ENCODE results near the gene DIABLO.
"Not testable (repeated sequence)": the region's sequence is repeated elsewhere in the genome, so short reads cannot be mapped to it uniquely, and the experiment has no call there.

DIABLO gene

DNA sequence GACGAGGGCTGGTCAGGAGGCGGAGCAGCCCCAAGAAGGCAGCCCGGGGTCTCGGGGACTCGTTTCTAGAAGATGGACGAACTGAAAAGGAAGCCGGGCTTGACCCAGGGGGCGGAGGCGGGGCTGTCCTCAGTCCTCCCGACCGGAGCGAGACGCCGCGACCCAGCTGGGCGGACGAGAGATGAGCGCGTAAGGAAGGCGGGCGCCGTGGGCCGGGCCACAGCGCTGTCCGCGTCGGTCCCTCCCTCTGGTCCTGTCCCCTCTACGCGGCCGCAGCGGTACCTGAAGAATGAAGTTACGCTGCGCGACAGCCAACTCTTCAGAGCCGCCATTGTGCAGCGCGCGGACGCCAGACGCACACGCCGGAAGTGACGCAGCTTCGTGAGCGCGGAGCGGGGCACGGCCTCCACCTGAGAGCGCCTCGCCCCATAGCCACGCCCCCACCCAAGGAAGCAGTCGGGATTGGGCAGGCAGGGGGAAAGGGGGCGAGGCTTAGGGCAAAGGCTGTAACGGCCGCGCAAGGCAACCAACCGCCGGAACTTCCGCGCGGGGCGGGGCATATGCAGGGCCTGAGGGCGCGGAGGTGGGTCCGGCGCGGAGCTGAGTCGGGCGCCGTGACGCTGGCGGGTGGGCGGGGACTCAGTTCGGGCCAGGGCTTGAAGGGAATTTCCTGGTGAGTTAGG lies at the start of gene DIABLO:
Gene DIABLO, minus strand, starts transcription at position 370 of the 683 bp plus-strand sequence. Its CDS starts 38 bp downstream, at position 332.
- DNase-seq: peak; percentile 100

- DNase-seq: no peak
These were observed 49.6 kb upstream of the DIABLO start for GRCh38 chr12:122275459-122275858.

GRCh38 chr12:122266230-122266901 lies 40.5 kb upstream of the DIABLO start, which contains the start of gene VPS33A:
Gene VPS33A, minus strand, starts transcription at chr12:122266494. Its CDS starts 86 bp downstream, at chr12:122266408.
- peak; percentile 98 for DNase-seq

DNA sequence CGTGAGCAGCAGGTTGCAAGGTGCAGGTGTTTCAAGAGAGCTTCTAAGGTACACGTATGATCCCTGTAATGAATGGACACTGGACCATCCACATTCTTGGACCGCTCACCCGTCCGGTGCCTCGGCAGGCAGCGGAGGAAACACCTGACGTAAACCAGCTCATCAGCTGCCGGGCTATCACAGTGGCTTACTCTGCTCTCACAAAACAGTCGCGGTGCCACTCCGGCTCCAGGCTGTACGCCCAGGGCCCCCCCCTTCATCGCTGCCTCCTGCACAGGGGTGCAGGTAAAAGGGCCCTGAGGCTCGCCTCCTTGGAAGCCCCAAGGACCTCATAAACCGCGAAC lies 40.0 kb upstream of the DIABLO start:
- DNase-seq: peak; percentile 42

- peak; percentile 28 for DNase-seq
These were observed 39.6 kb upstream of the DIABLO start for GRCh38 chr12:122265476-122265875.

DNA sequence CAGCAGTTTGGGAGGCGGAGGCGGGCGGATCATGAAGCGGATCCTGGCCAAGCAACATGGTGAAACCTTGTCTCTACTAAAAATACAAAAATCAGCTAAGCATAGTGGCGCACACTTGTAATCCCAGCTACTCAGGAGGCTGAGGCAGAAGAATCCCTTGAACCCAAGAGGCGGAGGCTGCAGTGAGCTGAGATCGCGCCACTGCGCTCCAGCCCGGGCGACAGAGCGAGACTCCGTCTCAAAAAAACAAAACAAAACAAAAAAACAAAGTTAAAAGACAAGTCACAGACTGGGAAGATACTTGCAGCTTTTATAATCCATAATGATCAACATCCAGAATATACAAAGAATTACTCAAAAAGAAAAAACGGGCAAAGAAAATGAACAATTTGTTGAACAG lies 34.9 kb upstream of the DIABLO start:
- DNase-seq: not testable (repeated sequence)

DNA sequence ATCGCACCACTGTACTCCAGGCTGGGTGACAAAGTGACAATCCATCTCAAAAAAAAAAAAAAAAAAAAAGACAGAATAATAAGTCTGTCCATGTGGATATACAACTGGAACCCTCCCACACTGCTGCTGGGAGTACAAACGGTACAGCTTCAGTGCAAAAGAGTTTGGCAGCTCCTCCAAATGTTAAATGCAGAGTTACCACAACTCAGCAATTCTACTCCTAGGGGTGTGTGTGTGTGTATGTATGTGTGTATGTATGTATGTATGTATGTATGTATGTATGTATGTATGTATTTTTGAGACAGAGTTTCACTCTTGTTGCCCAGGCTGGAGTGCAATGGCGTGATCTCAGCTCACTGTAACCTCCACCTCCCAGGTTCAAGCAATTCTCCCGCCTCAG lies 33.1 kb upstream of the DIABLO start:
- not testable (repeated sequence) for DNase-seq

- DNase-seq: not testable (repeated sequence)
These were observed 32.6 kb upstream of the DIABLO start for GRCh38 chr12:122258462-122258861.

DNA sequence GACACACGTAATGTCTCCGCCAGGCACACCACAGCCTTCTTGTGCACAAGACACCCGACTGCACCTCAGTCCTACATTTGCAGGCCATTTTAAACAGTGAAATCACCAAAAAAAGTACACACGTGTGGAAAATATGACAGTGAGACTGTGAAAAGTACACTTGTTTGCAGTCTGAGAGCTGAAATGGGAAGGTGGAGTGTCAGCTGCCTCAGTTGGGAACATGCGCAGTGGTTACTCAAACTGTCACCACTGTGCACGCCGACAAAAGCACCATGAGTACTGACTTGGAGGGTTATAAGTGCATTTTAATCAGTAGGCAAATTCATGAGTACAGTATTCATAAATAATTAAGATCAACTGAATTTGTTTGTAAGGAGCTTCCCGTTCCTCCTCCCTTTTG lies 24.7 kb upstream of the DIABLO start:
- no peak for DNase-seq

GRCh38 chr12:122250047-122250446 lies 24.2 kb upstream of the DIABLO start:
- DNase-seq: no peak

- DNase-seq: no peak
These were observed 19.7 kb upstream of the DIABLO start for GRCh38 chr12:122245553-122245952.

- peak; percentile 60 for DNase-seq
These were observed 18.9 kb upstream of the DIABLO start for GRCh38 chr12:122244565-122245371.

- peak; percentile 33 for DNase-seq
These were observed 18.1 kb upstream of the DIABLO start for GRCh38 chr12:122243965-122244364.

GRCh38 chr12:122238861-122239260 lies 13.0 kb upstream of the DIABLO start:
- no peak for DNase-seq

DNA sequence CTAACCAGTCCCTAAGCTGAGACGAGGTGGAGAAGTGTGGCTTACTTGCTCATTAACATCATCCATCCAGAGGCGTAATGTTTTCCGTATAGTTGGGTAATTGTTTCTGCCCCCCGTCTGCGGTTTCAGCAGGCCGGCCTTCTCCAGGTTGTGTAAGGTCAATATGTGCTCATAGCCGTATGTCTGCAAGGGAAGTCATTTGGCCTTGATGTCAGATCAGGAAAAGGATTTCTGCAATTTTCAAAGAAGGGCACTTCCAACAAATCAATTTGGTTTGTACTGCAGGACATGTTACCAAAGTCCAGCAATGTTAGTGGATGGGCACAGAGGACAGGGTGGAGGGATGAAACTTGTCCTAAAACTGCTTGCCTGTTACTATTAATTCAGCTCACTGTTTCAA lies 9.9 kb upstream of the DIABLO start:
- DNase-seq: no peak

GRCh38 chr12:122232691-122233090 lies 6.8 kb upstream of the DIABLO start:
- DNase-seq: no peak

DNA sequence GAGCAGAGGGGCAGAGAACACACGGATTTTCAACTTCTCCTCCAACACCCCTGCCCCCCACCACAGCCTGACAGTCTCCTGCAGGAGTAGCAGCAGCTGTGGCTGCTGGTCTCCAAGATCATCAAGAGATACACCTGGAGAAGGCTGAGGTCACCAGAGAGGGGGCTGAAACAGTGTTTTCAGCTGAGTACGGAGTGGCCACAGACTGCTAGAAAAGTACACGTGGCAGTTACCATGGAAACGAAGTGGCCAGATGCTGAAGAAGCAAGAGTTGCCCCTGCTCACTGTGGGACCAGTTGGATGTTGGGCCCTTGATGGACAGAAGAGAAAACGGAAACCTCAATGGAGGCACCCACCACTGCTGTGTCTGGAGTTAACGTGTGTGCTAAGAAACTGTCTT lies 4.9 kb upstream of the DIABLO start:
- DNase-seq: no peak

- DNase-seq: no peak
These were observed 2.2 kb upstream of the DIABLO start for GRCh38 chr12:122228092-122228491.

DNA sequence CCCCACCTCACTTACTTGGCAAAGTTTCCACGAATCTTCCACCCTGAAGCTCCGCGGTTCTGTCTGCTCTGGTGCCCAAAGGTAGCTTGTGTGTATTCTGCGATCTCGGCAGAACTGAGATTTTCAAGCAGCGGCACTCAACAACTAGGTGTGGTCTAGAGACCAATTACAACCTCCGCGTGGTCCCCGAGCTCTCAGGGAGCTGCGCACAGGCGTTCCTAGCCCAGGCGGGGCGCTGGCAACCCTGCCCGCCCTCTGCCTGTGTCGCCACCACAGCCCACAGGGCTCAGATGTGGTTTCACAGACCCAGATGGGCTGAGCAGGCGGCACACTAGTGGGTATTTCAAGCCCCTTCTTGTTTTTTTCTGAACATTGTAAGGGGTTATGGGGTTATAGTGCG lies 1.5 kb upstream of the DIABLO start:
- peak; percentile 36 for DNase-seq

GRCh38 chr12:122226366-122227125 lies 694 bp upstream of the DIABLO start:
- DNase-seq: no peak

- DNase-seq: no peak
These were observed 9.4 kb downstream of the DIABLO start for GRCh38 chr12:122216445-122216844.

- DNase-seq: no peak
These were observed 10.1 kb downstream of the DIABLO start for GRCh38 chr12:122215771-122216170.

Data from activated CD4-positive, alpha-beta T cell treated with anti-CD3 and anti-CD28 coated beads, Interleukin-10, Interleukin-2, amounts not matched to agents 100 ng/mL and 50 ng/mL, durations not matched to agents 16 hours and 8 hours (primary cell).